ENCODE data around the gene MAN2A2.
A peak's percentile ranks its signal among the peaks of the same experiment; 100 is the strongest.

GRCh38 chr15:90885432-90886290, 17.4 kb upstream of the MAN2A2 start:
- no peak for TF ChIP-seq SUZ12 (IDR thresholded peaks at IDR 0.05; ENCODE audit: low read length)
- TF ChIP-seq SIN3A (conservative IDR thresholded peaks at IDR 0.05 in 1 of 2, IDR thresholded peaks at IDR 0.05 in 1 of 2; ENCODE audit: low read depth in 1 of 2, low read length in 2 of 2), result no peak
- no peak for TF ChIP-seq POLR2AphosphoS5 (IDR thresholded peaks at IDR 0.05; ENCODE audit: low read depth, low read length)
- no peak for TF ChIP-seq NRF1 (IDR thresholded peaks at IDR 0.05; ENCODE audit: low read depth, low read length)
- TF ChIP-seq ATF3 (IDR thresholded peaks at IDR 0.05; ENCODE audit: insufficient read depth, low read depth, low read length), result no peak
- TF ChIP-seq CTCF (IDR thresholded peaks at IDR 0.05; ENCODE audit: control extremely low read depth in 1 of 3, insufficient read depth in 1 of 3, low read depth in 1 of 3, low read length in 3 of 3), result peak in 2 of 3 experiments; percentile 91; a peak in 3 of 4 replicates
- TF ChIP-seq ASH2L (IDR thresholded peaks at IDR 0.05; ENCODE audit: low read length), result no peak
- peak; percentile 44; the same call in 1 of the 2 replicates for TF ChIP-seq YY1 (IDR thresholded peaks at IDR 0.05; ENCODE audit: low read depth, low read length)
- TF ChIP-seq BRCA1 (IDR thresholded peaks at IDR 0.05; ENCODE audit: low read depth, low read length), result no peak
- TF ChIP-seq MAX (IDR thresholded peaks at IDR 0.05), result no peak
